ENCODE data around the gene NVL. TPM values are rescaled to one million over a fixed set of nuclear protein-coding genes. Genes with fewer than 3 reads are reported as not detected.

Gene NVL
- total and polyA plus RNA-seq, 2 of the 8 experiments (the other 6 are each of a cell fraction or from before 2014, with no cell fraction given), result 22.7 to 45.8 TPM

DNA sequence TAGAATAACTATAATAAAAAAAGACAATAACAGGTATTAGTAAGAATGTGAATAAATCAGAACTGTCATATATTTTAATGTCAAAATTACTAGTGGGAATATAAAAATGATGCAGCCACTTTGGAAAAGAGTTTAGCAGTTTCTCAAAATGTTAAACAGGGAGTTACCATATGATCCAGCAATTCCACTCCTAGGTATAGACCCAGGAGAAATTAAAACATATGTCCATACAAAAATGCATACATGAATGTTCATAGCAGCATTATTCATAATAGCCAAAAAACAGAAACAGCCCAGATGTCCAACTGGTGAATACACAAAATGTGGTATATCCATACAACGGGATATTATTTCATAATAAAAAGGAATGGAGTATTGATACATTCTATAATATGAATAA lies 71.6 kb downstream of the NVL start (continued):
- TF ChIP-seq KDM5A (IDR thresholded peaks at IDR 0.05; ENCODE audit: low read length), result no peak
- TF ChIP-seq CHD2 (IDR thresholded peaks at IDR 0.05; ENCODE audit: low read length), result no peak

All from H1 (cell line).